ENCODE measurements around the gene PIGC.
"Not testable (repeated sequence)": the region's sequence is repeated elsewhere in the genome, so short reads cannot be mapped to it uniquely, and the experiment has no call there.

Gene PIGC

GRCh38 chr1:172442404-172442803, 1.5 kb downstream of the PIGC start:
- DNase-seq (ENCODE audit: low read depth), result no peak
- no peak for TF ChIP-seq CTCF (IDR thresholded peaks at IDR 0.05; ENCODE audit: insufficient read depth, low read depth, low read length, missing control alignments)
- no peak overlapping the region for H3K4me3 ChIP-seq (ENCODE audit: low read length)

GRCh38 chr1:172437183-172437582, 6.7 kb downstream of the PIGC start:
- not testable (repeated sequence) for H3K4me3 ChIP-seq (ENCODE audit: low read length); DNase-seq (ENCODE audit: low read depth)

- peak overlapping the region; percentile 32 for H3K4me3 ChIP-seq (ENCODE audit: low read length)
- TF ChIP-seq CTCF (IDR thresholded peaks at IDR 0.05; ENCODE audit: insufficient read depth, low read depth, low read length, missing control alignments), result no peak
- DNase-seq (ENCODE audit: low read depth), result peak; percentile 94
Measured at GRCh38 chr1:172431721-172432192, 12.1 kb downstream of the PIGC start.

- TF ChIP-seq CTCF (IDR thresholded peaks at IDR 0.05; ENCODE audit: insufficient read depth, low read depth, low read length, missing control alignments), result no peak
- DNase-seq (ENCODE audit: low read depth), result no peak
- no peak overlapping the region for H3K4me3 ChIP-seq (ENCODE audit: low read length)
Measured at GRCh38 chr1:172431204-172431603, 12.7 kb downstream of the PIGC start.

GRCh38 chr1:172430128-172430454, 13.8 kb downstream of the PIGC start:
- DNase-seq (ENCODE audit: low read depth), result no peak
- no peak overlapping the region for H3K4me3 ChIP-seq (ENCODE audit: low read length)
- TF ChIP-seq CTCF (IDR thresholded peaks at IDR 0.05; ENCODE audit: insufficient read depth, low read depth, low read length, missing control alignments), result no peak

- peak; percentile 85 for DNase-seq (ENCODE audit: low read depth)
- TF ChIP-seq CTCF (IDR thresholded peaks at IDR 0.05; ENCODE audit: insufficient read depth, low read depth, low read length, missing control alignments), result peak; percentile 75
Measured at GRCh38 chr1:172429331-172430127, 14.3 kb downstream of the PIGC start.

GRCh38 chr1:172427191-172427590, 16.7 kb downstream of the PIGC start:
- DNase-seq (ENCODE audit: low read depth), result no peak
- no peak for TF ChIP-seq CTCF (IDR thresholded peaks at IDR 0.05; ENCODE audit: insufficient read depth, low read depth, low read length, missing control alignments)
- no peak overlapping the region for H3K4me3 ChIP-seq (ENCODE audit: low read length)

More at GRCh38 chr1:172429331-172430127, 14.3 kb downstream of the PIGC start:
- H3K4me3 ChIP-seq (ENCODE audit: low read length), result no peak overlapping the region
